ENCODE measurements around the gene HS1BP3. TPM values are rescaled to one million over a fixed set of nuclear protein-coding genes. Genes with fewer than 3 reads are reported as not detected.

Gene HS1BP3
- total RNA-seq, 1 experiment from 2014 or later, result 17.1 TPM

- TF ChIP-seq POLR2A (IDR thresholded peaks at IDR 0.05; ENCODE audit: borderline replicate concordance, extremely low read depth, insufficient read depth, insufficient read length), result no peak
- no peak for TF ChIP-seq YY1 (IDR thresholded peaks at IDR 0.05; ENCODE audit: extremely low read depth, insufficient replicate concordance, low read depth, low read length)
- no peak for TF ChIP-seq EZH2phosphoT487 (IDR thresholded peaks at IDR 0.05; ENCODE audit: borderline replicate concordance)
These were observed 16.9 kb downstream of the HS1BP3 start (continued) for GRCh38 chr2:20633794-20634506.

GRCh38 chr2:20633001-20633400 is 17.9 kb downstream of the HS1BP3 start:
- no peak overlapping the region for H3K27ac ChIP-seq (ENCODE audit: low read depth, low read length)

More at GRCh38 chr2:20633001-20633400, 17.9 kb downstream of the HS1BP3 start:
- Histone ChIP-seq H2AFZ (ENCODE audit: low read depth, low read length, poor library complexity, severe bottlenecking) (no peak overlapping the region), H4K20me1 (ENCODE audit: insufficient read depth) (no peaks in the 10 kb centered on the region), H3K4me1 (ENCODE audit: control insufficient read depth in 1 of 2, insufficient read depth in 2 of 2, low read length in 2 of 2) (peaks cover 9 to 18% of the 10 kb centered on the region in 2 experiments; a peak in 3 of 4 replicates), H3K9ac (ENCODE audit: low read length) (no peak overlapping the region), H3K79me2 (ENCODE audit: insufficient read depth, low read length) (no peaks in the 10 kb centered on the region), H3K27me3 (ENCODE audit: insufficient read depth, low read length) (no peaks in the 10 kb centered on the region), H3K4me3 (replicated peaks in 1 of 2; ENCODE audit: low read depth in 1 of 2, low read length in 2 of 2) (no peak overlapping the region), H3K9me3 (ENCODE audit: control insufficient read depth in 1 of 2, insufficient read depth in 1 of 2, low read depth in 1 of 2, low read length in 2 of 2) (no peaks in the 10 kb centered on the region), H3K4me2 (ENCODE audit: low read length) (no peak overlapping the region), H3K9me2 (ENCODE audit: insufficient read depth) (no peaks in the 10 kb centered on the region), H3K36me3 (ENCODE audit: control insufficient read depth in 1 of 2, insufficient read depth in 2 of 2, low read length in 2 of 2) (no peaks in the 10 kb centered on the region)
- ChIA-PET RAD21 (ENCODE audit: low non-redundant PET in 1 of 2, low total read pairs in 2 of 2, uncharacterized antibody in 2 of 2, unreplicated experiment in 2 of 2) (interaction anchor here in 1 of 2 experiments (1.2 kb wide), 1 partner anchor 221 kb away, joined by 3 read pairs; no protein-coding TSS in a partner anchor), CTCF (interaction anchor here (1.0 to 3.3 kb wide), 3 partner anchors 15 to 237 kb away, joined by 4 to 17 read pairs (median 5); no protein-coding TSS in a partner anchor), POLR2A (interaction anchor here (6.4 kb wide), 1 partner anchor 185 kb away, joined by 66 read pairs; the partner anchor contains the start of gene RHOB)
- BruUV-seq (replicated peaks), result no TSS peak
- DNase-seq (ENCODE audit: low read depth, low spot score) (no peak), ATAC-seq (no peak)
- TF ChIP-seq REST (IDR thresholded peaks at IDR 0.05; ENCODE audit: low read depth) (no peak), POLR2A (IDR thresholded peaks at IDR 0.05; ENCODE audit: borderline replicate concordance, extremely low read depth, insufficient read depth, insufficient read length) (no peak), ZNF274 (IDR thresholded peaks at IDR 0.05; ENCODE audit: low read depth, low read length) (no peak), TCF7L2 (IDR thresholded peaks at IDR 0.05; ENCODE audit: borderline replicate concordance, extremely low read depth, insufficient read depth, insufficient read length) (no peak), CTCF (IDR thresholded peaks at IDR 0.05 in 2 of 3, conservative IDR thresholded peaks at IDR 0.05 in 1 of 3; ENCODE audit: borderline replicate concordance in 1 of 3, insufficient read depth in 1 of 3, low read depth in 2 of 3, low read length in 2 of 3) (no peak), SRF (IDR thresholded peaks at IDR 0.05; ENCODE audit: low read depth) (no peak), EZH2phosphoT487 (IDR thresholded peaks at IDR 0.05; ENCODE audit: borderline replicate concordance) (no peak), FOSL1 (IDR thresholded peaks at IDR 0.05; ENCODE audit: low read depth) (no peak)
- intact Hi-C loops (cut with micrococcal nuclease), result no loop called here

Data from HCT116 (cell line).